BJ (cell line): Measurements from ENCODE around the gene SIRPA. TPM values are rescaled to one million over a fixed set of nuclear protein-coding genes. Genes with fewer than 3 reads are reported as not detected.

Experiments
- CTCF ChIA-PET: fragments of 350-600 bp; formaldehyde crosslinking; extraction: SDS; loops from one replicate; lab custom pipeline; 2021; ENCODE audit warnings: antibody characterized with exemption, inconsistent platforms; lab: Yijun Ruan, JAX
- POLR2A ChIA-PET: fragments of 300-600 bp; sonication (Branson Sonifier 250); formaldehyde crosslinking; extraction: SDS; loops from one replicate; lab custom pipeline; 2021; ENCODE audit warnings: antibody characterized with exemption; lab: Charles Lee
- DNase-seq: peaks from one replicate; pipeline ENCODE4 v3.0.0-alpha.2; 2011; ENCODE audit warnings: low read depth
- H3K27me3 ChIP-seq: 2 replicates; pipeline ENCODE4 v1.6.0; 2011; ENCODE audit warnings: low read length; ENCODE audit not compliant: control insufficient read depth, insufficient read depth
- H3K36me3 ChIP-seq: 2 replicates; pipeline ENCODE4 v1.5.1; 2011; ENCODE audit warnings: low read length; ENCODE audit not compliant: control insufficient read depth, insufficient read depth
- H3K4me3 ChIP-seq: 2 replicates; pipeline ENCODE4 v1.5.1; 2011; ENCODE audit warnings: low read depth, mild to moderate bottlenecking, control low read depth, low read length
- CTCF ChIP-seq: IDR thresholded peaks from 2 replicates; pipeline ENCODE4 v1.5.1; 2011; ENCODE audit warnings: low read depth, mild to moderate bottlenecking, control low read depth, inconsistent platforms, low read length, moderate library complexity; ENCODE audit not compliant: insufficient read depth
- polyA plus RNA-seq: library from polyadenylated mRNA; depleted of rRNA; stranded (reverse); fragments of >200 nt; gene quantifications from 2 replicates; pipeline ENCODE4 v1.2.3, GENCODE V29; 2011

The SIRPA gene
- polyA plus RNA-seq, 1 experiment = 34.1 TPM

GRCh38 chr20:1890469-1891262 lies 4.5 kb upstream of the SIRPA start:
- no peak for TF ChIP-seq CTCF
- Histone ChIP-seq H3K4me3 (no peak overlapping the region), H3K27me3 (no peaks in the 10 kb centered on the region), H3K36me3 (no peaks in the 10 kb centered on the region; the same call in 1 of the 2 replicates)
- CTCF ChIA-PET = no interaction called here
- POLR2A ChIA-PET = no interaction called here
- no peak for DNase-seq

GRCh38 chr20:1891263-1892118 lies 3.7 kb upstream of the SIRPA start:
- H3K27me3 ChIP-seq = no peaks in the 10 kb centered on the region
- CTCF ChIA-PET = no interaction called here
- no peak overlapping the region for H3K4me3 ChIP-seq
- no peak for DNase-seq
- POLR2A ChIA-PET = no interaction called here
- no peak for TF ChIP-seq CTCF
- H3K36me3 ChIP-seq = no peaks in the 10 kb centered on the region; the same call in 1 of the 2 replicates

GRCh38 chr20:1892119-1892385 lies 3.2 kb upstream of the SIRPA start:
- DNase-seq = no peak
- no peaks in the 10 kb centered on the region for H3K27me3 ChIP-seq
- H3K36me3 ChIP-seq = no peaks in the 10 kb centered on the region; the same call in 1 of the 2 replicates
- TF ChIP-seq CTCF = no peak
- CTCF ChIA-PET = no interaction called here
- H3K4me3 ChIP-seq = no peak overlapping the region
- POLR2A ChIA-PET = no interaction called here

DNA sequence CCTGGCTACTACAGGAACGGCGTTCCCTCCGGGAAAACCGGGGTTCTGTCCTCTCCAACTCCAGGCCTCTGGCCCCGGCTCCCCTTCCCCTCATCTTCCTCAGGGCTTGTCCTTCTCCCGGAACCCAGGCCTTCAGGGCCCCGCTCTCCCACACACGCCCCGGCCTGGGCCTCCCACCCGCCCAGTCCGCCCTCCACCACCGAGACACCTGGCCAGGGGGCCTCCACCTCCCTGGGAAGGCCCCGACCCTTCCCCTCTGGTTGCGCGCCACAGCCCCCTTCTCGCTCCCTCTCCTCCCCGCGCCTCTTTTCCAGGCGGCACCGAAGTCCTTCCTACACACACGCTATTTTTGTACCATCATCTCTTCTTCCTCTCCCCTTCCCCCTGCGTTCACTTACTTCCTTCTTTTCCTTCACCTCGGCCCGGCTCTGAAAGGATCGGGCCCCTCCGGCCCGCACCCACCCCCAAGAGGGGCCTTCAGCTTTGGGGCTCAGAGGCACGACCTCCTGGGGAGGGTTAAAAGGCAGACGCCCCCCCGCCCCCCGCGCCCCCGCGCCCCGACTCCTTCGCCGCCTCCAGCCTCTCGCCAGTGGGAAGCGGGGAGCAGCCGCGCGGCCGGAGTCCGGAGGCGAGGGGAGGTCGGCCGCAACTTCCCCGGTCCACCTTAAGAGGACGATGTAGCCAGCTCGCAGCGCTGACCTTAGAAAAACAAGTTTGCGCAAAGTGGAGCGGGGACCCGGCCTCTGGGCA lies 1.3 kb upstream of the SIRPA start:
- ChIA-PET CTCF (no interaction called here), POLR2A (no interaction called here)
- no peak for DNase-seq
- Histone ChIP-seq H3K27me3 (no peaks in the 10 kb centered on the region), H3K36me3 (no peaks in the 10 kb centered on the region; the same call in 1 of the 2 replicates), H3K4me3 (peak overlapping the region; percentile 81)
- no peak for TF ChIP-seq CTCF
